WTC11 (cell line): ENCODE results near the gene RAB17.

Source experiments
- ATF1 ChIP-seq: sonication (generic); formaldehyde crosslinking; IDR thresholded peaks from 2 replicates; pipeline ENCODE4 v1.8.1; 2023; ENCODE audit warnings: mild to moderate bottlenecking, moderate library complexity, missing genetic modification reagents
- CREM ChIP-seq: sonication (generic); formaldehyde crosslinking; IDR thresholded peaks from 2 replicates; pipeline ENCODE4 v1.8.1; 2022; ENCODE audit warnings: mild to moderate bottlenecking, missing genetic modification reagents, moderate library complexity
- CTCF ChIP-seq: fragments of 200-600 bp; IDR thresholded peaks from 2 replicates; pipeline ENCODE4 v1.8.0; 2022; ENCODE audit warnings: antibody characterized with exemption
- E2F4 ChIP-seq: sonication (generic); formaldehyde crosslinking; IDR thresholded peaks from 2 replicates; pipeline ENCODE4 v1.8.1; 2022; ENCODE audit warnings: low read depth, mild to moderate bottlenecking, moderate library complexity, missing genetic modification reagents, borderline replicate concordance
- ESRRA ChIP-seq: sonication (generic); formaldehyde crosslinking; IDR thresholded peaks from 2 replicates; pipeline ENCODE4 v1.8.1; 2022; ENCODE audit warnings: mild to moderate bottlenecking, missing genetic modification reagents, borderline replicate concordance
- ETV6 ChIP-seq: sonication (generic); formaldehyde crosslinking; IDR thresholded peaks from 2 replicates; pipeline ENCODE4 v1.8.1; 2022; ENCODE audit warnings: mild to moderate bottlenecking, missing genetic modification reagents
- FOXK1 ChIP-seq: sonication (generic); formaldehyde crosslinking; IDR thresholded peaks from 2 replicates; pipeline ENCODE4 v1.8.0; 2022; ENCODE audit warnings: mild to moderate bottlenecking, moderate library complexity, missing genetic modification reagents
- FOXP4 ChIP-seq: sonication (generic); formaldehyde crosslinking; IDR thresholded peaks from 2 replicates; pipeline ENCODE4 v1.8.0; 2022; ENCODE audit warnings: mild to moderate bottlenecking, missing genetic modification reagents
- NR3C1 ChIP-seq: sonication (generic); formaldehyde crosslinking; conservative IDR thresholded peaks from 2 replicates; pipeline ENCODE4 v1.8.1; 2023; ENCODE audit warnings: low read depth, mild to moderate bottlenecking, missing genetic modification reagents
- TEAD4 ChIP-seq: sonication (generic); formaldehyde crosslinking; IDR thresholded peaks from 2 replicates; pipeline ENCODE4 v1.8.0; 2022; ENCODE audit warnings: mild to moderate bottlenecking, missing genetic modification reagents
- USF1 ChIP-seq: sonication (generic); formaldehyde crosslinking; IDR thresholded peaks from 2 replicates; pipeline ENCODE4 v1.8.0; 2022; ENCODE audit warnings: mild to moderate bottlenecking, missing genetic modification reagents
- USF2 ChIP-seq: sonication (generic); formaldehyde crosslinking; IDR thresholded peaks from 2 replicates; pipeline ENCODE4 v1.8.1; 2023; ENCODE audit warnings: mild to moderate bottlenecking, missing genetic modification reagents, moderate library complexity
- ZNF423 ChIP-seq: fragments of 250-450 bp; sonication (Bioruptor Pico); IDR thresholded peaks from 2 replicates; pipeline ENCODE4 v2.1.2; 2022; ENCODE audit warnings: mild to moderate bottlenecking, moderate library complexity

- no peak for TF ChIP-seq ATF1 (CRISPR knock-in tag)
- TF ChIP-seq CTCF: peak; percentile 36; the same call in 1 of the 2 replicates
- TF ChIP-seq FOXK1 (CRISPR knock-in tag): peak; percentile 32; the same call in 1 of the 2 replicates
- no peak for TF ChIP-seq USF1 (CRISPR knock-in tag)
- TF ChIP-seq ZNF423 (CRISPR knock-in tag): no peak
- no peak for TF ChIP-seq USF2 (CRISPR knock-in tag)
- no peak for TF ChIP-seq E2F4 (CRISPR knock-in tag)
- TF ChIP-seq CREM (CRISPR knock-in tag): no peak
- TF ChIP-seq ETV6: no peak; the same call in 1 of the 2 replicates
- peak; percentile 90 for TF ChIP-seq TEAD4 (CRISPR knock-in tag)
- no peak for TF ChIP-seq ESRRA (CRISPR knock-in tag)
- TF ChIP-seq NR3C1 (CRISPR knock-in tag): no peak
- TF ChIP-seq FOXP4 (CRISPR knock-in tag): peak; percentile 83; the same call in 1 of the 2 replicates
These were observed 23.7 kb upstream of the RAB17 start for GRCh38 chr2:237614151-237614720.
